Suppressor macrophage (primary cell): ENCODE data around the gene SMCO2.

Source experiments
- DNase-seq, 4 experiments: peaks; one replicate each; pipeline ENCODE4 v3.0.0-alpha.2; 2020 to 2022
- total RNA-seq, 17 experiments: gene quantifications; one replicate each; lab custom pipeline; 2026; ENCODE audit warnings: mixed read lengths in 6 of 17, inconsistent platforms in 3 of 17; lab: John Stamatoyannopoulos, UW

The SMCO2 gene
- 0 to 1.5 (median 0.06) reads per million in 17 experiments for total RNA-seq

DNA sequence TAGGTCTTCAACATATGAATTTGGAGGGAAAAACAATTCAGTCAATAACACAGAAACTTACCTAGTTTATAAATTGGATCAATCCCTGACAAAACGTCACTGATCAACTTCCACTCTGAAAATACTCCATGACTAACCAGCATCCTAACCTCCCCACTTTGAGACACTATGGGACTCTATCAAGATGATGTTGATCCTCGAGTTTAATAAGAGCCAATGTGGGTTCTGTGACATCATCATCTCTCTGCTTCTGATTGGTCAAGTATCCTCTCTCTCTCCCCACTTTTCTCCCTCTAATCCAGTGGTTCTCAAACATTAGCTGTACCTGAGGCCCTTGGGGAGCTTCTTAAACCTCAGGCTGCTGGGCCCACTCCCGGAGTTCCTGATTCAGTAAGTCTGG is at the start of gene SMCO2:
TSS of gene SMCO2 (plus strand) at position 301 of the 400 bp plus-strand sequence. CDS start 23,896 bp downstream, outside the sequence.
- no peak for DNase-seq

DNA sequence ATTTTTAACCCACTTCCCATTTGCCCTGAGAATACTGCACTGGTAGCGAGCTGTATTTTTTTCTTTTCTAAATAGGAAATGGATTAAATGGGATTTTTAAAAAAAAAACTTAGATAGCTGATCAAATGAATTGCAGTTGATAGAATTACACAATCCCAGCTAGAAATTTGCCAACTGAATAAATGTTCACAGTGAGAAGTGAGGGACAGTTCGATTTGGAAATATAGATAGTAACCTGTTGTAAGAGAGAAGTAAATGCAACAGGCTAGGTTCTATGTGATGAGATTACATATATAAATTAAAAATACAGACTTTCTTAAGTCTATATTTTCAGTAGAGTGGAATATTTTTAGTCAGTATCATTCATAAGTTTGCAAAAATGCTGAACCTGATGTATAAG is 48.1 kb upstream of the SMCO2 start:
- DNase-seq, result no peak

DNA sequence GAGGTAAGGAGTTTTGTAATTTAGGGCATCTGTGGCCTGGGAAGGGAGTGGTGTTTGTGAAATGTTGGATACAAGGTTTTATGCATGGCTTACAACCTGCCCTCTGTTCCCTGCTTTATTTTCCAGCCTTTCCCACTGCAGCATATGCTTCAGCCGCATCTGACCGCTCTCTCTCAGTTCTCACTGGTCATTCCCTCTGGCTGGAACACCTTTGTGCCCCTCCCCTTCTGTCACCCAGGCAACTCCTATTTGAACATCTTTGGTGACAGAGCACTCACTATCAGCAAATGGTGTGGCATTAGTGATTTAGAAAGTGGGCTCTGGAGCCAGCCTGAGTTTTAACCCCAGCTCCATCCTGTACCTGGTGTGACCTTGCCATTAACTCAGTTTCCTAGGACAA is 47.5 kb upstream of the SMCO2 start:
- DNase-seq, result no peak

DNA sequence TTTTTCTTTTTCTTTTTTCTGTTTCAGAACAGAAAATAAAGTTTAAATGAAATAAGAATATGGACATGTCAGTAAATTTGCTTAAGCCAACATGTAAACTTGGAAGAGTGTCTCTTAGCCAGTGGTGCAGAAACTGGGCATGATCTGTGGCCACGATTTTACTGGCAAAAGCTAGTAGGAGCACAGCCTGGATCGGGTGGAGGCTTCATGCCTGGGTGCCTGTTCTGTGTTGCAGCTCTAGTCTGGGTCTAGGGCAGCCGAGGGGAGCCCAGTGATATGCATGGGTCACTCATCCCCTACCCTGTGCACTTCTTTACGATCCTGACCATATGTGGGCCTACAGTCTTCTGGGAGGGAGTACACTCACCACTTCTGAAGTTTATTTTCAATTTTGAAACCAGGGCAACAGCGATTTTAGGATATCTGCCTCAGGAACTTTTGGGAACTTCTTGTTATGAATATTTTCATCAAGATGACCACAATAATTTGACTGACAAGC is 45.6 kb upstream of the SMCO2 start:
- DNase-seq, result no peak

DNA sequence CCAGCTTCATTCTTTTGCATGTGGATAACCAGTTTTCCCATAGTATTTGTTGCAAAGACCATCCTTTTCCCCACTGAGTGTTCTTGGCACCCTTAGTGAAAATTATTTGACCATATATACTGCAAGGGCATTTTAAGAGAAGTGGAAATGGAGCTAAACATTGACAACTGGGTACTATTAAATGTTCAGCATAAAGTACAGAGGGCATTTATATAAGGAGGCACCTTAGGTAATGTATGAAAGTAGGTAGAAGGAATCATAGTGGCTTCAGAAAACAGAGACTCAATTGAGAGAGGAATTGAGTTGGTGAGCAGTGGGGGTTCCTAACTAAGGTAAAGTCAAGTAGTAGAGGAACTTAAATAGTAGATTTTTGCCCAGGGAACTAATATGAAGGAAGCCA is 34.5 kb upstream of the SMCO2 start:
- no peak for DNase-seq

DNA sequence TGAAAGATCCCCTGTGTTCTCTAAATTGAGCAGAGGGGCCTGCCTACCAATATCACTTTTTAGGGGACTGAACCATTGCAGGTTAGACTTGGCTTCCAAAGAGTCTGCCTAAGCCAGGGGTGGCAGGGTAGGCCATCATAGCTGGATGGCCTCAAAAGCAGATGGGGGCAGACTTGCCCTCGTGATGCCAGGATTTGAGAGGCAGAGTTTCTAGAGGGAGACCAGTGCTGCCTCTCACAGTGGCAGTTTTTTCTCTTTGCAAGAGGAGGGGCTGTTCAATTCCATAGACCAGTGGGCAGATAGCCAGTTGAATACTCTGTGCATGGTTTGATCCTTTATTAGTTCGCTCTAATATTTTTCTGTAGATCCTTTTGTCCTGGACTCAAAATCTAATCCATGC is 23.8 kb upstream of the SMCO2 start:
- DNase-seq, result no peak

DNA sequence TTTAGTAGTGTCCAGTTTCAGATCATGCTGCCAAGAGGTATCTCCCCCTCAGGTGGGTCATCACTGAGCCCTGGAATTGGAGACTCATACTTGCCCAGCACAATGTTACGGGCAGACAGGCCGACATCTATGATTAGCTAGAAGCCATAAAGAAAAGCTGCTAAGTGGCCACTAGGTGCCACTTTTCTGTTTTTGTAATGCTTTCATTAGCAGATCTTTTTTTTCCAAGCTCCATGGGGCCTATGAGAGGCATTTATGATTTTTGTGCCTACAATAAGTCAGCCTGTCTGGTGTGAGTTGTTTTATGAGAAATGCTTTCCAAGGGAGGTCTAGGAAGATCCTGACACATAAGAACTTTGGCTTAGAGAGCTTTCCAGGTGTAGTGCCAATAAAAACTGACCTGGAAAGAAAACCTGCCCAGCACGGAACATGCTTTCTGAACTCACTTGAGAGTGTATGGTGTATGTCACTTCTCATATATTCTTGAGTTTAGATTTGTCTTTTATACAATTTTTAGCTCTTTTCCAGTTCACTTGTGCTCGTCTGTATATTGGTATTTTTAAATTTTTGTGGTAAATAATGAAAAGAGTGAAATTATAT is 21.8 kb upstream of the SMCO2 start:
- peak; percentile 40 to 66 (median 50) for DNase-seq

DNA sequence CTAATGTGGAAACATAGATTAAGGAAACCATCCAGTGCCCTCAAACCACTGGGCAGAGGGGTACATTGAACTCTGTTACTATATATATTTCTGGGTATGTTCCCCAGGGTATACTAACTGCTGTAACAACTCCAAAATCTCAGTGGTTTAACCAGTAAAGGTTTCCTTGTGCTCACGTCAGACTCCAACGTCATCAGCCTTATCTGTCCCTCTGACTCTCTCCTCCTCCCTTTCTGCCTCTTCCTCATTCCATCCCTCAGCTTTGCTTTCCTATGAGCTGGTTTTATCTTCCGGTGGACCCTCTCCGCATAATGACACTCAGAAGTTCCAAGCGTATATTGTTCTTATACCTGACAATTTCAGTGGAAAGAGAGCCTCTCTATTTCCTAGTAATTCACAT is 21.2 kb upstream of the SMCO2 start:
- no peak for DNase-seq

DNA sequence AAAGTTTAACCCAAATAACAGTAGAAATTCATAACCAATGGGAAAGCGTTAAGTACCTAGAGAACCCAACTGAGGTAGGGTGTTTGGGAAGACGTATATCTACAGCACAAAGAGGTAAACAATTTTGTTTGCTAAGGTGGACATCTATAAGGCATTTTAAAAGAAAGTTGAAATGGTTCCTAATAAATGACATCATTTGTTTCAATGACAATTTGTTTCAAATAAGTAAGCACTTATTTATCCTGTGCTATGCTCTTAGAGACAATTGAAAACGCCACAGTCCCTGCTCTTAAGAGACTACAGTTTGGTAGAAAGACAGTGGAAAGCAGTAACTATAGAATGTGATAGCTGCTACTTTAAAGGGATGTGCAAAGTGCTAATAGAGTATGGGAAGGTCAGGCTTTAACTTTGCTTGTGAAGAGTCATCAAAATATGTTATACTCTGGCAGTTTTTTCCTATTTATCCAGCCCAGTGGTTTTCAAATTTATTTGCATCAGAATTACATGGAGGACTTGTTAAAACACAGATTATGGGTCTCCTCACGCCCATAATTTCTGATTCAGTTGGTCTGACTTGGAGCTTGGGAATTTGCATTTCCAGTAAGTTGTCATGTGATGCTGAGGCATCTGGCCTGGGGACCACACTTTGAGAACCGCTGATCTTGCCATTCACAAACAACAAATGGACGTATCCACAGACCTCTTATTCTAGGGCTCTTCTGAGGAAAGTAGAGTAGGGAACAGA is 19.6 kb upstream of the SMCO2 start:
- no peak for DNase-seq

DNA sequence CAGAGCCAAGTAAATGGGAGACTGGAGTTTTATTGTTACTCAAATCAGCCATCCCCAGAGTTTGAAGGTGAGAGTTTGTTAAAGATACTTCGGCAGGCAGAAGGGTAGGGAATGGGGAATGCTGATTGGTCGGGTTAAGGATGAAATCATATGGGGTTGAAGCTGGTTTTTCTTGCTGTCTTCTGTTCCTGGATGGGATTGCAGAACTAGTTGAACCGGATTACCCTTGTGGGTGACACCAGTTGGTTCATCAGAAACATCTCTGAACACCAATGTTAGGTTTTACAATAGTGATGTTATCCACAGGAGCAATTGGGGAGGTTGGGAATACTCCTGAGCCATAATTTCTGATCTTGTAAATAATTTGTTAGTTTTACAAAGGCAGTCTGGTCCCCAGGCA is 18.7 kb upstream of the SMCO2 start:
- no peak for DNase-seq

DNA sequence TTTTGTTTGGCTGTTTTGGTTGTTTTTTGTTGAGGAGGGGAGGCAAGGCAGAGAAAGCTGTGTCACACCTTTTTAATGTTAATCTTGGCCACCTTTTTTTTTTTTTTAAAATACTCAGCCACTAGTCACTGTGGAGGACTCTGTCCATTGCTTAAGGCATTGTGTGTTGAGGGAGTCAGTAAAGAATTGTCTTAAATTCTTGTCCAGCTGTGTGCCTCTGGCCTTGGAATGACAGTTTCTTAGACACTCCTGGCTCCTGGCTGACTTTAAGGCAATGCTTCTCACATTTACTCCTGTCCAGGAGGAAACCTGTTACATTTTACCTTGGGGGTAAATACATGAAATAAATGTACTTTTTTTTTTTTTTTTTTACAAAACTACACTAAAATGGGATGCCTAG is 18.1 kb upstream of the SMCO2 start:
- no peak for DNase-seq

DNA sequence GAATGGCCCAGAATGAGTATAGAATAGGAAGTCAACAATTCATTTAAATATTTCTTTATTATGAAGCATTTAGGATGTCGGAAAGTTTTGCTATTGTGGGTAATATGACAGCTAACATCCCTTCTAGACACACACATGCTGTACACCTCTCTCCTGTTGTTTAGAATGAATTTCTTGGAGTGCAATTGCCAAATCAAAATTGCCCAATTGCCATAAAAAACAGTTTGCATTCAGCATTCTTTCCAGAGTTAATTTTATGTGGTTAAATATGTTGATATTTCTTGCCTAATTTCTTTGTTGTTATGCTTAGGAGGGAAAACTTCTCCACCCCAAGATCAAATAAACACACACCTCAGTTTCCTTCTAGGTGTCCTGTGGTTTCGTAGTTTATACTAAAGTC is 16.9 kb upstream of the SMCO2 start:
- DNase-seq, result no peak

DNA sequence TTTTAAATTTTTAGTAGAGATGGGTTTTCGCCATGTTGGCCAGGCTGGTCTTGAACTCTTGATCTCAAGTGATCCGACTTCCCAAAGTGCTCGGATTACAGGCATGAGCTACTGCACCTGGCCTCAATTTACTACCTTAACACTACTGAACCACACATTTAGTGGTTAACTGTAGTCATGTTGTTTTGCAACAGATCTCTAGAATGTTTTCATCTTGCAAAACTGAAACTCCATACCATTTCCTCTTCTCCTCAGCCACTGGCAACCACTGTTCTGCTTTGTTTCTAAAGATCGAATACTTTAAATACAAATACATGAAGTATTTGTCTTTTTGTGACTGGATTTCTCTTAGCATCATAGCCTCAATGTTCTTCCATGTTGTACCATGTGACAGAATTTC is 15.4 kb upstream of the SMCO2 start:
- peak in 3 of 4 experiments; percentile 29 to 73 (median 63) for DNase-seq

DNA sequence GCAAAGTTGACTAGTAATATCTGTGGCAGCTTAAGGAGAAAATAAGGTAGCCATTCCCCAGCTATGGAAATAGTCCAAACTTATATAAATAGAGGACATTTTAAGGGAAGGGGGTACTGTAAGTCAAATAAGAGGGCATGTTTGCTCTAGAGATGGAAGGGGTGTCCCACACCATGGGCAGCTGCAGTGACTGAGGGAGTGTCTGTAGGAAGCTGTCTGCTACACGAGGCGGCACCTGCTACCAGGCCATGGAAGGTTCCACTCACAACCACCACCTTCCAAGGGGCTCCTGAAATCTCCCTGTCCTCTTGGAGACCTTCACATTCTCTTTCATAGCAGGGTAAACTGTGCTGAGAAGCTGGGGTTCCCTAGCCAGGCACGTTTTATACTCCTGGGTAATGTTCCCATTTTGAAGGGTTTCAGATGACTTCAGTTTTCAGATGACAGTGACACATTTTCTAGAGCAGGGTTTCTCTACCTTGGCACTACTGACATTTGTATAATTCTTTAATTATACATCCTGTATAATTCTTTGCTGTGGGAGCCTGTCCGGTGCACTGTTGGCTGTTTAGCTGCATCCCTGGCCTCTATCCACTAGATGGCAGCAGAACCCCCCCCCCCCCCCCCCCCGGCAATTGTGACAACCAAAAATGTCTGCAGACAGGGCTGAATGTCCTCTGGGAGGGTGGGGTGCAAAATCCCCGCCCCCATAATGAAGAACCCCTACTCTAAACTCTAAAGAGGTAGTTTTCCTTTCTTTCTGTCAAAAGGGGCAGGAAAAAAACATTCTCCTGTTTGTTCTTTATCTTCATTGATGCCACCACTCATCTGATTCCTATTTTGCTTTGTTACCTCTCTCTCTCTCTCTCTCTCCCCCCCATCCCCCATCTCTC is 11.6 kb upstream of the SMCO2 start:
- DNase-seq, result peak; percentile 16 to 45 (median 25)

DNA sequence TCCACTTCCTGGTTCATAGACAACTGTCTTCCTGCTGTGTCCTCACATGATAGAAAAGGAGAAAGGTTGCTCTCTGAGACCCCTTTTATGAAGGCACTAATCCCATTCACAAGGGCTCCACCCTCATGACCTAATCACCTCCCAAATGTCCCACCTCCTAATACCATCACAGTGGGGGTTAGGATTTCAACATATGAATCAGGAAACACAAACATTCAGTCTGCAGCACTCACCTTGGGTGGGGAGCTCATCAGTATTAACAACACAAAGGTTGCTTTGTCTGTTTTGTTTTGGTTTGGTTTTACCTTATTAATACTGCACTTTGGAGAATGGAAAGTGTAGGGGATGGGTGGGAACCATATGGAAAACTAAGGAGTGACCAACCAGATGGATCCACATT is 10.5 kb upstream of the SMCO2 start:
- no peak for DNase-seq

DNA sequence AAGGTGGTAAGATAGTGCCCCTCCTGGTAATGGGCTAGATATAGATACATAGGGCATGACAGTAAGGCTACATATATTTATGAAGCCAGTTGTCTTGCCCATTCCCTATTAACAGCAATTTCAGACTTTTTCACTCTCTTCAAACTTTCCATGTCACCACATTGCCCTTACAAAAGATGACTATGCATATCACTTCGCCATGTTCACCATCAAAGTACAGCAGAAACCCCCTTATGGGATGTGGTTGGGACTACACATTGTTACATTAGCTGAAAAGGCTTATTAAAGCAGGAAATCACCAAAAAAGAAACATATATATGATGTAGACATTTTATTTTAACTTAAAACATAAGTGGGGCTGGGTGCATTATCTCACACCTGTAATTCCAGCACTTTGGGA is 9.8 kb upstream of the SMCO2 start:
- DNase-seq, result no peak

DNA sequence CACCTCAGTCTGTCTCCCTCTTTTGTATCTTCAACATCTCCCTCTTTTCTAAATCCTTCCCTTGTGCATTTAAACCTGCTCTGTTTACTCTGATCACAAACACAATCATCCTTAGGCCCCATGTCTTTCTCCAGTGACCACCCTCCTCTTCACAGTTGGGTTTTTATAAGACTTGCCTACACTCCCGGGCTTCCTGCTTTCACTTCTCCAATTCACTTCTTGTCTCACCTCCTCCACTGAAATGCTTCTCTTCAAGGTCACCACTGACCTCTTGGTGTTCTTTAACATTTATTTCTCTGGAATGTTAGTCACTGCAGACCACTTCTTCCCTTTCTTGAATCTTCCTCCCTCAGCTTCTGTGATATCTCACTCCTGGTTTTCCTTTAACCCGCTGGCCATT is 8.7 kb upstream of the SMCO2 start:
- DNase-seq, result peak; percentile 48 to 79 (median 70)

DNA sequence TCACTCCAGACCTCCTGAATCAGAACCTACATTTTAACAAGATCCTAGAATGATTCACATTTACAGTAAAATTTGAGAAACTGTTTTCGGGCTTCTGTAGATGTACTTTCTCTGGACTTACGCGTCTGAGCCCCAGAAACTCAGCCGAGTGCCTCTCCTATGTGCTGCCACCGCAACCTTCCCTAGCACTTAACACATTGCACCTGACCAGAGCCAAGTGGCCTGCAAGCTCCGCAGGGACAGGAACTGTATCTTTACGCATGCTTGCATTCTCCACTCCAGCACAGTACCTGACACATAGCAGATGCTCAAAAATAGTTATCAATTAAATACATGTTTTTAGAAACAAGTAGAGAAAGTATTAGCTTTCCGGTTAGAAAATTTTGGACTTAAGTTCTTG is 1.2 kb downstream of the SMCO2 start:
- DNase-seq, result no peak

DNA sequence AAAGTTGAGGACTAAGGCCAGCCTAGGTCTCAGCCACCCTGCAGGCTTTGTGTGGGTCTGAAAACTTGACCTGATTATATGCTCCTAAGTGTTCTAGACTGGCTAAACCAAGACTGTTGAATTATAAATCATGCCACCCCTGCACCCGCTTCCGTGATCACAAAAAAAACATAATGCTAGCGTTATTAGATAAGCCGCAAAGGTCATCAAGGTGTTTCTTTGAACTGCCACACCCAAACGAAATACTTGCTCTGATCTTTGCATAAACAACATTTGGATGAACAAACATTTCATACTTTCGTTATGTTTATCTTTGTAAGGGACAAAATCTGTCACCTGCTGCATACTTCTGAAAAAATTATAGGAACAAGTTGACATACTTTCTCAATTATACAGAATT is 2.5 kb downstream of the SMCO2 start:
- no peak for DNase-seq

DNA sequence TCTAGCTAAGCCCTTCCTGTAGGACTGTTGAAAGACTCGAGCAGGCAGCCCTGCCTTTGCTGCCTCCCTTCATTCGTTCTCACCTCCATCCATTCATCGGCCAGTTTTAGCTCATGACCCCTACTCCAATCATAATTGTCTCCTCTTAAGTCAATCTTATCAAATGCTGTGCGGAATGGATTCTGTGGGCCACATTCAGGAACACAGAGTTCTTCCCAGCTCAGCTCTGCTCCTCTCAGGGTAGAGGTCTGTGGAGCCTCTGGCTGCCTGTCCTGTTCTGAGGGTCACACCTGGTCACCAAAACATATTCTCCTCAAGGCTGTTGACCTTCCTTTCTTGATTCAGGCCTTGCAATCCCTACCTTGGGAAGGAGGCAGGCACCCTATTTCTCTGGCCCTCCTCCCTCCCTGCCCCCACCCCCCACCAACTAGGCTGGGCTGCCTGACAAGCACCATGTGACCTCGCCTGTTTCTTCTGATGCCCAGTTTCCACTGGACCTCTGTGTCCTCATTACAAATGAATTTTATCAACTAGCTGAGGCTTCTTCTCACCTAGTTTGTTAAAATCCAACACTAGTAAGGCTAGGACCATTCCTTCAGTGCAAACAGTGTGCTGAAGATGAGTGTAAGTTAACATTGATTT is 3.5 kb downstream of the SMCO2 start:
- no peak for DNase-seq

DNA sequence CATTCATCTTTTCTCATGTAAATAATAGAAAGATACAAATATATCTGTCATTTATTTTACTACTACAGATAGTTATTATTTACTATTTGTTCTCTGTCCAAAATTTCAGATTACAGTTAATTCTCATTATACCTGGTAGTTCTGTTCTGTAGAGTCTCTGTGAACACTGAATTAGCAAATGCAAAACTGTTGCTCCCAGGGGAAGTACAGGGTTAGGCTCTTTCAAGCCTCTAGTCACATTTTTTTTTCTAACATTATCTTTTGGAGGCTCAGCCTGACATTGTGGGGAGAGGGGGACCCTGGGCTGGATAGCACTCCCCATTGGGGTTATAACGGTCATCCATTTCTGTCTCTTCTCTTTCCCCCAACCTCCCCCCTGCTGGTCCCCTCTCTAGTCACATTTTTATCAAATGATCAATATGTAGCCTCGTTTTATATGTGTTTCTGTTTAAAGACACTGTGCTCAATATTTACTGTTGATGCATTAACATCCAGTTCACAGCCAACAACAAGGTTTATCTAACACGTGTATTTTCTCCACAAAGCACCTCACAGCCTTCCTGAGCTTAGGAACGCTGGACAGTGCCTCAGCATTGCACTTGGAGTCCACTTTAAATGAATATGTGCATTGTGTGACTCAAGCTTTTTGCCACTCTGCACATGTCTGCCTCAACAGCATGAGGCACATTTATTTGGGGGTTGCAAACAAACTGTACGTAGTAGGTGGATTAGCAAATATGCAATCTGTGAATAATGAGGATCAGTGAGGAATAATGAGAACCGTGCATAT is 4.7 kb downstream of the SMCO2 start:
- no peak for DNase-seq

DNA sequence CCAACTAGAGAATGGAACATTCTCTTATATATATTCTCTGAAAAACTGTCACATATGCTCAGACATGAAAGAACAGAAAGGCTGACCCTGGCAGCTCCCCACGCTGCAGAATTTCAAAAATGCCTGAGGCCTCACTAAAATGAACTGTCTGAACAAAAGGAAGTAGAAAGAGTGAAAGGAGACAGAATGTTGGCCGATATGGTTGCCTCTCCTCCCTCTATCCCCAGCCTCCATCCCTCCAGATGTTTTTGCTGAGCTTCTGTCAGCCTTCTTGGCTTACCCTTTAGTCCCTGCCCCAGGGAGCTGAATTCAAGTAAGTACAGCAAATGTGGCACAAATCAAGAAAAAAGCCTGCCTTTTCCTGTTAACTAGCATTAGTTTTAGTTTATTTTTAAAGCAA is 6.9 kb downstream of the SMCO2 start:
- DNase-seq, result no peak
